Fibroblast of lung (primary cell): Measurements from ENCODE around the gene ADCY9.

Source experiments
- CTCF ChIP-seq, 2 donors: IDR thresholded peaks in 1 of 2; conservative IDR thresholded peaks in 1 of 2; 1 replicate in 1 of 2; 2 replicates in 1 of 2; pipeline ENCODE4 v1.5.1; 2011 to 2012; ENCODE audit warnings: low read length in 2 of 2, control low read depth in 1 of 2, inconsistent platforms in 1 of 2, low read depth in 1 of 2, mild to moderate bottlenecking in 1 of 2
- EZH2 ChIP-seq: IDR thresholded peaks from 2 replicates; pipeline ENCODE4 v1.5.1; 2012; ENCODE audit warnings: low read length, control low read depth, mild to moderate bottlenecking; ENCODE audit errors: missing control alignments

- TF ChIP-seq CTCF (conservative IDR thresholded peaks at IDR 0.05 in 1 of 2, IDR thresholded peaks at IDR 0.05 in 1 of 2; ENCODE audit: low read depth in 1 of 2, low read length in 2 of 2) = no peak
- TF ChIP-seq EZH2 = no peak
Measured at GRCh38 chr16:4087099-4087885, 28.9 kb downstream of the ADCY9 start.
